ENCODE results near the gene PAK5.
A peak's percentile ranks its signal among the peaks of the same experiment; 100 is the strongest.

PAK5 gene

GRCh38 chr20:9578594-9578993, 260.3 kb downstream of the PAK5 start:
- Histone ChIP-seq H3K27ac (ENCODE audit: low read depth, low read length) (no peak overlapping the region), H3K27me3 (ENCODE audit: control insufficient read depth, insufficient read depth, low read length) (peaks cover 7% of the 10 kb centered on the region; the same call in 1 of the 2 replicates), H3K4me1 (ENCODE audit: control insufficient read depth, insufficient read depth, low read length) (peaks cover 25% of the 10 kb centered on the region)

GRCh38 chr20:9577397-9577796, 261.5 kb downstream of the PAK5 start:
- H3K9ac ChIP-seq (ENCODE audit: low read length): no peak overlapping the region

More at GRCh38 chr20:9578594-9578993, 260.3 kb downstream of the PAK5 start:
- Histone ChIP-seq H3K4me3 (ENCODE audit: low read depth, low read length) (no peak overlapping the region), H3K9ac (ENCODE audit: low read length) (no peak overlapping the region), H3K36me3 (ENCODE audit: control insufficient read depth, insufficient read depth, low read length) (no peaks in the 10 kb centered on the region), H3K9me3 (ENCODE audit: control insufficient read depth, insufficient read depth, low read depth, low read length) (no peaks in the 10 kb centered on the region)

GRCh38 chr20:9576695-9577094, 262.2 kb downstream of the PAK5 start:
- H3K27me3 ChIP-seq (ENCODE audit: control insufficient read depth, insufficient read depth, low read length): peaks cover 11% of the 10 kb centered on the region; the same call in 1 of the 2 replicates
- H3K9ac ChIP-seq (ENCODE audit: low read length): no peak overlapping the region
- H3K27ac ChIP-seq (ENCODE audit: low read depth, low read length): no peak overlapping the region
- H3K36me3 ChIP-seq (ENCODE audit: control insufficient read depth, insufficient read depth, low read length): no peaks in the 10 kb centered on the region
- H3K4me1 ChIP-seq (ENCODE audit: control insufficient read depth, insufficient read depth, low read length): peaks cover 38% of the 10 kb centered on the region
- no peaks in the 10 kb centered on the region for H3K9me3 ChIP-seq (ENCODE audit: control insufficient read depth, insufficient read depth, low read depth, low read length)
- H3K4me3 ChIP-seq (ENCODE audit: low read depth, low read length): no peak overlapping the region

More at GRCh38 chr20:9577397-9577796, 261.5 kb downstream of the PAK5 start:
- no peak overlapping the region for H3K4me3 ChIP-seq (ENCODE audit: low read depth, low read length)
- H3K27me3 ChIP-seq (ENCODE audit: control insufficient read depth, insufficient read depth, low read length): peaks cover 11% of the 10 kb centered on the region; the same call in 1 of the 2 replicates
- H3K4me1 ChIP-seq (ENCODE audit: control insufficient read depth, insufficient read depth, low read length): peaks cover 32% of the 10 kb centered on the region
- H3K27ac ChIP-seq (ENCODE audit: low read depth, low read length): no peak overlapping the region
- no peaks in the 10 kb centered on the region for H3K36me3 ChIP-seq (ENCODE audit: control insufficient read depth, insufficient read depth, low read length)
- no peaks in the 10 kb centered on the region for H3K9me3 ChIP-seq (ENCODE audit: control insufficient read depth, insufficient read depth, low read depth, low read length)

GRCh38 chr20:9575836-9576235, 263.0 kb downstream of the PAK5 start:
- Histone ChIP-seq H3K4me3 (ENCODE audit: low read depth, low read length) (no peak overlapping the region), H3K27ac (ENCODE audit: low read depth, low read length) (no peak overlapping the region), H3K9ac (ENCODE audit: low read length) (no peak overlapping the region), H3K36me3 (ENCODE audit: control insufficient read depth, insufficient read depth, low read length) (no peaks in the 10 kb centered on the region), H3K4me1 (ENCODE audit: control insufficient read depth, insufficient read depth, low read length) (peaks cover 46% of the 10 kb centered on the region), H3K27me3 (ENCODE audit: control insufficient read depth, insufficient read depth, low read length) (peaks cover 15% of the 10 kb centered on the region; the same call in 1 of the 2 replicates), H3K9me3 (ENCODE audit: control insufficient read depth, insufficient read depth, low read depth, low read length) (no peaks in the 10 kb centered on the region)

- Histone ChIP-seq H3K4me1 (ENCODE audit: control insufficient read depth, insufficient read depth, low read length) (peaks cover 49% of the 10 kb centered on the region), H3K27me3 (ENCODE audit: control insufficient read depth, insufficient read depth, low read length) (peaks cover 15% of the 10 kb centered on the region; the same call in 1 of the 2 replicates), H3K36me3 (ENCODE audit: control insufficient read depth, insufficient read depth, low read length) (no peaks in the 10 kb centered on the region), H3K27ac (ENCODE audit: low read depth, low read length) (no peak overlapping the region), H3K9me3 (ENCODE audit: control insufficient read depth, insufficient read depth, low read depth, low read length) (no peaks in the 10 kb centered on the region), H3K9ac (ENCODE audit: low read length) (no peak overlapping the region), H3K4me3 (ENCODE audit: low read depth, low read length) (no peak overlapping the region)
Measured at GRCh38 chr20:9574776-9575175, 264.1 kb downstream of the PAK5 start.

- Histone ChIP-seq H3K27ac (ENCODE audit: low read depth, low read length) (no peak overlapping the region), H3K9ac (ENCODE audit: low read length) (peak overlapping the region; percentile 26), H3K4me1 (ENCODE audit: control insufficient read depth, insufficient read depth, low read length) (peaks cover 49% of the 10 kb centered on the region), H3K9me3 (ENCODE audit: control insufficient read depth, insufficient read depth, low read depth, low read length) (no peaks in the 10 kb centered on the region), H3K4me3 (ENCODE audit: low read depth, low read length) (peak overlapping the region; percentile 17; the same call in 1 of the 2 replicates), H3K27me3 (ENCODE audit: control insufficient read depth, insufficient read depth, low read length) (peaks cover 15% of the 10 kb centered on the region; the same call in 1 of the 2 replicates), H3K36me3 (ENCODE audit: control insufficient read depth, insufficient read depth, low read length) (no peaks in the 10 kb centered on the region)
Measured at GRCh38 chr20:9574181-9574580, 264.7 kb downstream of the PAK5 start.

GRCh38 chr20:9573335-9574151, 265.3 kb downstream of the PAK5 start:
- H3K4me3 ChIP-seq (ENCODE audit: low read depth, low read length): no peak overlapping the region
- peaks cover 15% of the 10 kb centered on the region; the same call in 1 of the 2 replicates for H3K27me3 ChIP-seq (ENCODE audit: control insufficient read depth, insufficient read depth, low read length)
- no peak overlapping the region; the same call in 1 of the 2 replicates for H3K27ac ChIP-seq (ENCODE audit: low read depth, low read length)
- no peaks in the 10 kb centered on the region for H3K9me3 ChIP-seq (ENCODE audit: control insufficient read depth, insufficient read depth, low read depth, low read length)
- peaks cover 49% of the 10 kb centered on the region for H3K4me1 ChIP-seq (ENCODE audit: control insufficient read depth, insufficient read depth, low read length)
- H3K9ac ChIP-seq (ENCODE audit: low read length): peak overlapping the region; percentile 56
- no peaks in the 10 kb centered on the region for H3K36me3 ChIP-seq (ENCODE audit: control insufficient read depth, insufficient read depth, low read length)

GRCh38 chr20:9572670-9573069, 266.2 kb downstream of the PAK5 start:
- Histone ChIP-seq H3K27ac (ENCODE audit: low read depth, low read length) (peak overlapping the region; percentile 81), H3K27me3 (ENCODE audit: control insufficient read depth, insufficient read depth, low read length) (peaks cover 15% of the 10 kb centered on the region; the same call in 1 of the 2 replicates), H3K4me1 (ENCODE audit: control insufficient read depth, insufficient read depth, low read length) (peaks cover 49% of the 10 kb centered on the region), H3K36me3 (ENCODE audit: control insufficient read depth, insufficient read depth, low read length) (no peaks in the 10 kb centered on the region), H3K4me3 (ENCODE audit: low read depth, low read length) (peak overlapping the region; percentile 15; the same call in 1 of the 2 replicates), H3K9me3 (ENCODE audit: control insufficient read depth, insufficient read depth, low read depth, low read length) (no peaks in the 10 kb centered on the region), H3K9ac (ENCODE audit: low read length) (peak overlapping the region; percentile 43)

GRCh38 chr20:9571783-9572182, 267.1 kb downstream of the PAK5 start:
- Histone ChIP-seq H3K4me3 (ENCODE audit: low read depth, low read length) (no peak overlapping the region), H3K9ac (ENCODE audit: low read length) (no peak overlapping the region), H3K27me3 (ENCODE audit: control insufficient read depth, insufficient read depth, low read length) (peaks cover 15% of the 10 kb centered on the region; the same call in 1 of the 2 replicates), H3K27ac (ENCODE audit: low read depth, low read length) (peak overlapping the region; percentile 81), H3K4me1 (ENCODE audit: control insufficient read depth, insufficient read depth, low read length) (peaks cover 48% of the 10 kb centered on the region), H3K9me3 (ENCODE audit: control insufficient read depth, insufficient read depth, low read depth, low read length) (no peaks in the 10 kb centered on the region), H3K36me3 (ENCODE audit: control insufficient read depth, insufficient read depth, low read length) (no peaks in the 10 kb centered on the region)

GRCh38 chr20:9570612-9571011, 268.3 kb downstream of the PAK5 start:
- peaks cover 41% of the 10 kb centered on the region for H3K4me1 ChIP-seq (ENCODE audit: control insufficient read depth, insufficient read depth, low read length)
- H3K27ac ChIP-seq (ENCODE audit: low read depth, low read length): no peak overlapping the region
- no peaks in the 10 kb centered on the region for H3K9me3 ChIP-seq (ENCODE audit: control insufficient read depth, insufficient read depth, low read depth, low read length)
- no peak overlapping the region for H3K4me3 ChIP-seq (ENCODE audit: low read depth, low read length)
- peaks cover 15% of the 10 kb centered on the region; the same call in 1 of the 2 replicates for H3K27me3 ChIP-seq (ENCODE audit: control insufficient read depth, insufficient read depth, low read length)
- H3K9ac ChIP-seq (ENCODE audit: low read length): no peak overlapping the region
- H3K36me3 ChIP-seq (ENCODE audit: control insufficient read depth, insufficient read depth, low read length): no peaks in the 10 kb centered on the region

- Histone ChIP-seq H3K4me1 (ENCODE audit: control insufficient read depth, insufficient read depth, low read length) (peaks cover 12% of the 10 kb centered on the region), H3K27ac (ENCODE audit: low read depth, low read length) (no peak overlapping the region), H3K4me3 (ENCODE audit: low read depth, low read length) (no peak overlapping the region), H3K36me3 (ENCODE audit: control insufficient read depth, insufficient read depth, low read length) (no peaks in the 10 kb centered on the region), H3K27me3 (ENCODE audit: control insufficient read depth, insufficient read depth, low read length) (peaks cover 4% of the 10 kb centered on the region; the same call in 1 of the 2 replicates), H3K9ac (ENCODE audit: low read length) (no peak overlapping the region), H3K9me3 (ENCODE audit: control insufficient read depth, insufficient read depth, low read depth, low read length) (no peaks in the 10 kb centered on the region)
Measured at GRCh38 chr20:9566977-9567376, 271.9 kb downstream of the PAK5 start.
